Neutrophil (primary cell): Measurements from ENCODE around the gene PLA2G12B.

Source experiments
- H3K27ac ChIP-seq: fragments of 200-600 bp; sonication (generic); 2 replicates; pipeline ENCODE4 v1.5.1; 2016; ENCODE audit warnings: mild to moderate bottlenecking, moderate library complexity
- H3K27me3 ChIP-seq: fragments of 200-600 bp; sonication (generic); 2 replicates; pipeline ENCODE4 v1.6.0; 2016; ENCODE audit warnings: mild to moderate bottlenecking
- H3K36me3 ChIP-seq: fragments of 200-600 bp; sonication (generic); 2 replicates; pipeline ENCODE4 v1.5.1; 2017
- H3K4me1 ChIP-seq, 2 experiments: fragments of 200-600 bp in 1 of 2; sonication (generic) in 1 of 2; 1 replicate in 1 of 2; 2 replicates in 1 of 2; pipeline versions ENCODE4 v1.5.1 to v1.6.1; 2013 to 2016; ENCODE audit warnings: low read depth in 1 of 2, low read length in 1 of 2, mild to moderate bottlenecking in 1 of 2, moderate library complexity in 1 of 2; ENCODE audit not compliant: control insufficient read depth in 1 of 2, insufficient read depth in 1 of 2
- H3K4me3 ChIP-seq, 2 experiments: fragments of 200-600 bp in 1 of 2; sonication (generic) in 1 of 2; 1 replicate in 1 of 2; 2 replicates in 1 of 2; pipeline ENCODE4 v1.5.1; 2013 to 2016; ENCODE audit warnings: low read depth in 1 of 2, low read length in 1 of 2, mild to moderate bottlenecking in 1 of 2, moderate library complexity in 1 of 2
- H3K9me3 ChIP-seq: fragments of 200-600 bp; sonication (generic); 2 replicates; pipeline ENCODE4 v1.5.1; 2016
- CTCF ChIP-seq: fragments of 200-600 bp; sonication (generic); IDR thresholded peaks from 2 replicates; pipeline ENCODE4 v1.5.1; 2016; ENCODE audit warnings: antibody characterized with exemption

The PLA2G12B gene

DNA sequence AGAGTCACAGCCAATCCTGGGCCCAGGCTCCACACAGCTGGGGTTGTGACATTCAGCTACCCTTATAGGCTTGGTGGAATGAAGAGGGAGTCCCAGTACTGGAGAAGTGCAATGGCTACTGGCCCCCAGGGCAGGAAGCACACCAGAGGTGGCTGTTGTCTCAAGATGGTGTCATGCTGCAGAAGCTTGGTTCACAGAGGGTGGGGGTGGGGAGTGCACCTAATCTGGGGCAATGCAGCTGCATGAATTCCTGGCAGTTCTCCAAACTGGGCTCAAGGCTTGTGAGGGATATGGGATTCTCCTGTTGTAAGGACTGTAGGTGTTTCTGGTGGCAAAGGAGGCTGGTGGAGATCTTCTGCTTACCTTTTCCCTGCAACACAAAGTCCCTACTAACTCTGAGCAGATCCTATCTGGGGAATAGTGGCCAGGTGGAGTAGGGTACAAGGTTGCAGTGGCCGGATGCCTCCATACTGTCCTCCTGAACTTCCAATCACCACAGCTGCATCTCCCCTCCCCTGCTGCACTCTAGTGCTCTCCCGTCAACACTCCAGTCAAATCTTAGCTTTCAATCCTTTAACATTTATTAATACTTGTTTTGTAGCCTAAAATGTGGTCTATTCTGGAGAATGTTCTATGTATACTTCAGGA, 27.4 kb upstream of the PLA2G12B start:
- Histone ChIP-seq H3K4me1 (no peaks in the 10 kb centered on the region), H3K27me3 (peaks cover 5% of the 10 kb centered on the region), H3K27ac (no peak overlapping the region), H3K36me3 (no peaks in the 10 kb centered on the region), H3K4me3 (no peak overlapping the region), H3K9me3 (peaks cover 12% of the 10 kb centered on the region)
- TF ChIP-seq CTCF = no peak

DNA sequence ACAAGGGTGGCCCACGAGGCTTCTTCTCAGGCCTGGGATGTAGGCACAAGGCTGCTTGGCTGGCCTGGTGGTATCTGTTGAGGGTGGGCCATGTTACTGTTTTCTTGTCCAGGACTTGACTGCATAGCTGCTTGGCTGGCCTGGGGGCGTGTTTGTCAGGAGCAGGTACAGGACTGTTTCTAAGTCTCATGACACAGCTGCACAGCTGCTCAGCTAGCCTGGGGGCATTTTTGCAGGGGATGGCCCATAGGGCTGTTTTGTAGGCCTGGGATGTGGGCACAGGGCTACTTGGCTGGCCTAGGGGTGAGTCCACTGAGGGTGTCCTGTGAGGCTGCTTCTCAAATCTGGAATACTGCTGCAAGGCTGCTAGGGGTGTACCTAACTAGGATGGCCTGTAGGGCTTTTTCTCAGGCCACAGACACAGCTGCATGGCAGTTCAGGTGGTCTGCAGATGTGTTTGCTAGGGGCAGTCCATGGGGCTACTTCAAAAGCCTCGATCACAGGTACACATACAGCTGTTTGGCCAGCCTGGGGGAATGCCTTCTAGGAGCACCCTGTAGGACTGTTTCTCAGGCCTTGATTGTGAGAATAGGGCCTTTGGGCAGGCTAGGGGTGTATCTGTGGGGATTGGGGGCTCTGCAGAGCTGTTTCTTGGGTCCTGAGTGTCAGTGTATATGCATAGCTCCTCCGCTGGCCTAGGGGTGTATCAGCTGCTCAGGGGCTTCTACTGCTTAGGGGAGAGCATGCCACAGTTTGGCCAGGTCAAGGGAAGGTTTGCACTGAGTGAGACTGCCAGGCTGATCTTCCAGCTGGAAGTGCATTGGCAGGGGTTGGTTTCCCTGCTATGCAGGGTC, 26.6 kb upstream of the PLA2G12B start:
- Histone ChIP-seq H3K4me3 (no peak overlapping the region), H3K4me1 (no peaks in the 10 kb centered on the region), H3K36me3 (no peaks in the 10 kb centered on the region), H3K27ac (no peak overlapping the region), H3K27me3 (peaks cover 5% of the 10 kb centered on the region), H3K9me3 (peaks cover 12% of the 10 kb centered on the region)
- TF ChIP-seq CTCF = no peak

GRCh38 chr10:72980348-72980747, 25.7 kb upstream of the PLA2G12B start:
- no peaks in the 10 kb centered on the region for H3K4me1 ChIP-seq
- peaks cover 12% of the 10 kb centered on the region for H3K9me3 ChIP-seq
- H3K36me3 ChIP-seq = no peaks in the 10 kb centered on the region
- no peak overlapping the region for H3K4me3 ChIP-seq
- TF ChIP-seq CTCF = no peak
- peaks cover 4% of the 10 kb centered on the region for H3K27me3 ChIP-seq
- no peak overlapping the region for H3K27ac ChIP-seq

DNA sequence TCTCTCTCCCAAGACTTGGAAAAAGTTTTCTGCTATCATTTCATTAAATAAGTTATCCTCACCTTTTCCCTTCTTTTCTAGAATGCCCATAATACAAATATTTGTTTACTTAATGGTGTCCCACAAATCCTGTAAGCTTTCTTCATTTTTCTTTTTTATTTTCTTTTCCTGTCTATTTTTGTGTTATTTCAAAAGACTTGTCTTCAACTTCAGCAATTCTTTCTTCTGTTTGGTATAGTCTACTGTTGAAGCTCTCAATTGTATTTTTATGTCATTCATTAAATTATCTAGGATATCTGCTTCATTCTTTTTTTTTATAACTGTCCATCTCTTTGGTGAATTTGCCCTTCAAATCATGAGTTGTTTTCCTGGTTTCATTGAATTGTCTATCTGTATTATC, 25.1 kb upstream of the PLA2G12B start:
- Histone ChIP-seq H3K36me3 (no peaks in the 10 kb centered on the region), H3K27ac (no peak overlapping the region), H3K4me3 (no peak overlapping the region), H3K9me3 (peaks cover 12% of the 10 kb centered on the region), H3K27me3 (no peaks in the 10 kb centered on the region), H3K4me1 (no peaks in the 10 kb centered on the region)
- no peak for TF ChIP-seq CTCF

GRCh38 chr10:72976886-72977285, 22.3 kb upstream of the PLA2G12B start:
- H3K4me3 ChIP-seq = no peak overlapping the region
- TF ChIP-seq CTCF = no peak

More at GRCh38 chr10:72976886-72977285, 22.3 kb upstream of the PLA2G12B start:
- no peaks in the 10 kb centered on the region for H3K27me3 ChIP-seq
- no peaks in the 10 kb centered on the region for H3K4me1 ChIP-seq
- H3K36me3 ChIP-seq = no peaks in the 10 kb centered on the region
- no peak overlapping the region for H3K27ac ChIP-seq
- peaks cover 12% of the 10 kb centered on the region for H3K9me3 ChIP-seq
